Activated CD4-positive, alpha-beta T cell treated with anti-CD3 and anti-CD28 coated beads for 36 hours (primary cell): Measurements from ENCODE around the gene RPA1. TPM values are rescaled to one million over a fixed set of nuclear protein-coding genes. Genes with fewer than 3 reads are reported as not detected.
A peak's percentile ranks its signal among the peaks of the same experiment; 100 is the strongest.
"Not testable (repeated sequence)": the region's sequence is repeated elsewhere in the genome, so short reads cannot be mapped to it uniquely, and the experiment has no call there.

Source experiments
- ATAC-seq: fragments of 200-7000 bp; cut with Tn5 transposase; one replicate; pipeline ENCODE4 v1.10.0; 2021; ENCODE audit warnings: mild to moderate bottlenecking, moderate library complexity
- CTCF ChIA-PET: fragments of 350-600 bp; sonication (Branson Sonifier 250); formaldehyde crosslinking; loops from one replicate; lab custom pipeline; 2021; ENCODE audit warnings: antibody characterized with exemption; lab: Charles Lee
- POLR2A ChIA-PET: fragments of 350-600 bp; sonication (Branson Sonifier 250); formaldehyde crosslinking; loops from one replicate; lab custom pipeline; 2021; ENCODE audit warnings: antibody characterized with exemption, inconsistent platforms; lab: Charles Lee
- DNase-seq: peaks from one replicate; pipeline ENCODE4 v3.0.0-alpha.2; 2020
- H3K27ac Mint-ChIP-seq: one replicate; pipeline ENCODE4 v1.8.0; 2021; ENCODE audit warnings: mixed read lengths
- H3K27me3 Mint-ChIP-seq: one replicate; pipeline ENCODE4 v1.8.0; 2021; ENCODE audit warnings: mixed read lengths
- H3K36me3 Mint-ChIP-seq: one replicate; pipeline ENCODE4 v1.8.0; 2021; ENCODE audit warnings: low read depth, mixed read lengths
- H3K4me1 Mint-ChIP-seq: one replicate; pipeline ENCODE4 v1.8.0; 2021; ENCODE audit warnings: mixed read lengths
- H3K4me3 Mint-ChIP-seq: one replicate; pipeline ENCODE4 v1.8.0; 2021; ENCODE audit warnings: mild to moderate bottlenecking, moderate library complexity, mixed read lengths
- H3K9me3 Mint-ChIP-seq: one replicate; pipeline ENCODE4 v1.8.0; 2021; ENCODE audit warnings: low read depth, mixed read lengths
- intact Hi-C, 2 experiments: fragments of 100-400 bp; cut with DNase I in 1 of 2; cut with micrococcal nuclease in 1 of 2; formaldehyde crosslinking; loops; one replicate each; pipeline versions ENCODE4 v1.14.2 to v1.15.1; 2022 to 2024; cut with DNase I, micrococcal nuclease
- total RNA-seq, 2 experiments: library from RNA; stranded (reverse); gene quantifications; one replicate each; pipeline ENCODE4 v1.2.3, GENCODE V29; 2021

The RPA1 gene
- total RNA-seq, 2 experiments from 2014 or later, result 134 to 191 TPM

- Mint-ChIP-seq H3K4me3 (no peak overlapping the region), H3K4me1 (peaks cover 8% of the 10 kb centered on the region), H3K27ac (no peak overlapping the region), H3K9me3 (no peaks in the 10 kb centered on the region), H3K27me3 (no peaks in the 10 kb centered on the region), H3K36me3 (peaks cover 51% of the 10 kb centered on the region)
- POLR2A ChIA-PET, result no interaction called here
- intact Hi-C loops, result no loop called here
- DNase-seq (peak; percentile 33), ATAC-seq (peak; percentile 45)
- CTCF ChIA-PET, result no interaction called here
Observed at GRCh38 chr17:1878419-1879121, 48.8 kb downstream of the RPA1 start.

GRCh38 chr17:1880851-1881630 is 51.2 kb downstream of the RPA1 start:
- intact Hi-C loops, result loop anchor here in 1 of 2 experiments (5.0 kb wide), 1 partner anchor 146 kb away; the partner anchor contains the start of gene RTN4RL1
- Mint-ChIP-seq H3K36me3 (peaks cover 54% of the 10 kb centered on the region), H3K27ac (no peak overlapping the region), H3K27me3 (no peaks in the 10 kb centered on the region), H3K4me1 (no peaks in the 10 kb centered on the region), H3K4me3 (no peak overlapping the region), H3K9me3 (no peaks in the 10 kb centered on the region)
- DNase-seq (no peak), ATAC-seq (no peak)
- CTCF ChIA-PET, result interaction anchor here (0.7 to 1.8 kb wide), 5 partner anchors 11 to 174 kb away, joined by 3 to 5 read pairs (median 4); partner anchors contain the start of gene HIC1
- POLR2A ChIA-PET, result interaction anchor here (0.5 to 0.6 kb wide), 2 partner anchors 127 to 148 kb away, joined by 3 to 6 read pairs; no protein-coding TSS in a partner anchor

GRCh38 chr17:1882836-1883235 is 53.0 kb downstream of the RPA1 start:
- Mint-ChIP-seq H3K4me3 (no peak overlapping the region), H3K27me3 (no peaks in the 10 kb centered on the region), H3K36me3 (peaks cover 46% of the 10 kb centered on the region), H3K4me1 (no peaks in the 10 kb centered on the region), H3K9me3 (no peaks in the 10 kb centered on the region), H3K27ac (no peak overlapping the region)
- POLR2A ChIA-PET, result no interaction called here
- ATAC-seq (peak; percentile 44), DNase-seq (peak; percentile 40)
- intact Hi-C loops, result loop anchor here in 1 of 2 experiments (5.0 kb wide), 1 partner anchor 144 kb away; the partner anchor contains the start of gene RTN4RL1
- CTCF ChIA-PET, result interaction anchor here (0.6 to 1.6 kb wide), 7 partner anchors 9 to 175 kb away, joined by 3 to 6 read pairs (median 4); partner anchors contain the start of gene RTN4RL1

- ChIA-PET CTCF (interaction anchor here (0.6 to 1.6 kb wide), 5 partner anchors 13 to 142 kb away, joined by 3 to 6 read pairs (median 4); partner anchors contain the start of gene RTN4RL1), POLR2A (no interaction called here)
- H3K9me3 Mint-ChIP-seq, result no peaks in the 10 kb centered on the region
- ATAC-seq (no peak), DNase-seq (no peak)
- H3K36me3 Mint-ChIP-seq, result peaks cover 48% of the 10 kb centered on the region
- no peak overlapping the region for H3K4me3 Mint-ChIP-seq
- intact Hi-C loops, result loop anchor here in 1 of 2 experiments (5.0 kb wide), 1 partner anchor 144 kb away; the partner anchor contains the start of gene RTN4RL1
- no peaks in the 10 kb centered on the region for H3K4me1 Mint-ChIP-seq
- no peak overlapping the region for H3K27ac Mint-ChIP-seq
- no peaks in the 10 kb centered on the region for H3K27me3 Mint-ChIP-seq
Observed at GRCh38 chr17:1883536-1883935, 53.7 kb downstream of the RPA1 start.

GRCh38 chr17:1888741-1889140 is 58.9 kb downstream of the RPA1 start:
- no peak overlapping the region for H3K4me3 Mint-ChIP-seq
- DNase-seq, result no peak
- H3K36me3 Mint-ChIP-seq, result peaks cover 56% of the 10 kb centered on the region
- intact Hi-C loops, result no loop called here
- CTCF ChIA-PET, result no interaction called here
- POLR2A ChIA-PET, result no interaction called here
- H3K27me3 Mint-ChIP-seq, result no peaks in the 10 kb centered on the region
- peaks cover 2% of the 10 kb centered on the region for H3K4me1 Mint-ChIP-seq
- H3K27ac Mint-ChIP-seq, result no peak overlapping the region
- no peak for ATAC-seq
- H3K9me3 Mint-ChIP-seq, result no peaks in the 10 kb centered on the region

- DNase-seq (no peak), ATAC-seq (peak; percentile 88)
- Mint-ChIP-seq H3K4me1 (peaks cover 2% of the 10 kb centered on the region), H3K9me3 (no peaks in the 10 kb centered on the region), H3K27me3 (no peaks in the 10 kb centered on the region), H3K4me3 (no peak overlapping the region), H3K36me3 (peaks cover 49% of the 10 kb centered on the region), H3K27ac (peak overlapping the region; percentile 17)
- ChIA-PET CTCF (interaction anchor here (0.8 kb wide), 1 partner anchor 19 kb away, joined by 3 read pairs; no protein-coding TSS in a partner anchor), POLR2A (interaction anchor here (0.6 kb wide), 1 partner anchor 121 kb away, joined by 5 read pairs; no protein-coding TSS in a partner anchor)
- intact Hi-C loops, result no loop called here
Observed at GRCh38 chr17:1890758-1891450, 61.1 kb downstream of the RPA1 start.

- H3K27me3 Mint-ChIP-seq, result no peaks in the 10 kb centered on the region
- intact Hi-C loops, result no loop called here
- H3K4me1 Mint-ChIP-seq, result peaks cover 2% of the 10 kb centered on the region
- no peak for ATAC-seq
- POLR2A ChIA-PET, result no interaction called here
- peaks cover 57% of the 10 kb centered on the region for H3K36me3 Mint-ChIP-seq
- no peak overlapping the region for H3K4me3 Mint-ChIP-seq
- no peaks in the 10 kb centered on the region for H3K9me3 Mint-ChIP-seq
- no peak overlapping the region for H3K27ac Mint-ChIP-seq
- CTCF ChIA-PET, result interaction anchor here (1.3 kb wide), 1 partner anchor 14 kb away, joined by 4 read pairs; no protein-coding TSS in a partner anchor
- DNase-seq, result no peak
Observed at GRCh38 chr17:1894753-1895339, 65.0 kb downstream of the RPA1 start.

GRCh38 chr17:1895479-1895878 is 65.7 kb downstream of the RPA1 start:
- H3K4me1 Mint-ChIP-seq, DNase-seq, H3K9me3 Mint-ChIP-seq, H3K27me3 Mint-ChIP-seq, H3K27ac Mint-ChIP-seq, H3K4me3 Mint-ChIP-seq, ATAC-seq, intact Hi-C loops, POLR2A ChIA-PET: not testable (repeated sequence)
- CTCF ChIA-PET, result interaction anchor here (0.6 to 1.3 kb wide), 3 partner anchors 13 to 423 kb away, joined by 3 to 4 read pairs (median 3); no protein-coding TSS in a partner anchor
- peaks cover 57% of the 10 kb centered on the region for H3K36me3 Mint-ChIP-seq

- Mint-ChIP-seq H3K9me3 (no peaks in the 10 kb centered on the region), H3K27ac (no peak overlapping the region), H3K4me1 (no peaks in the 10 kb centered on the region), H3K36me3 (peaks cover 51% of the 10 kb centered on the region), H3K27me3 (no peaks in the 10 kb centered on the region), H3K4me3 (no peak overlapping the region)
- ChIA-PET POLR2A (no interaction called here), CTCF (interaction anchor here (0.6 kb wide), 1 partner anchor 422 kb away, joined by 3 read pairs; no protein-coding TSS in a partner anchor)
- ATAC-seq (no peak), DNase-seq (no peak)
- intact Hi-C loops, result no loop called here
Observed at GRCh38 chr17:1896243-1897104, 66.7 kb downstream of the RPA1 start.

GRCh38 chr17:1897105-1897656 is 67.4 kb downstream of the RPA1 start:
- no peaks in the 10 kb centered on the region for H3K9me3 Mint-ChIP-seq
- DNase-seq (no peak), ATAC-seq (no peak)
- H3K27me3 Mint-ChIP-seq, result no peaks in the 10 kb centered on the region
- H3K4me1 Mint-ChIP-seq, result no peaks in the 10 kb centered on the region
- CTCF ChIA-PET, result no interaction called here
- POLR2A ChIA-PET, result no interaction called here
- no peak overlapping the region for H3K27ac Mint-ChIP-seq
- H3K36me3 Mint-ChIP-seq, result peaks cover 47% of the 10 kb centered on the region
- intact Hi-C loops, result no loop called here
- no peak overlapping the region for H3K4me3 Mint-ChIP-seq
